GM12878 (cell line): Measurements from ENCODE around the gene ARL5C. TPM values are rescaled to one million over a fixed set of nuclear protein-coding genes. Genes with fewer than 3 reads are reported as not detected.

ENCODE experiments used
- ATAC-seq: fragments of 200-7000 bp; cut with Tn5 transposase; 3 replicates; pipeline ENCODE4 v1.9.1; 2020; ENCODE audit warnings: mild to moderate bottlenecking, moderate library complexity
- BruUV-seq: library from RNA; stranded (reverse); fragments of 400-500 nt; replicated peaks from 2 replicates; lab custom pipeline; 2021; lab: Mats Ljungman, UMichigan
- CTCF ChIA-PET: fragments of 300-600 bp; sonication (Branson Sonifier 250); formaldehyde crosslinking; extraction: SDS; loops from one replicate; lab custom pipeline; 2021; ENCODE audit warnings: inconsistent platforms; lab: Yijun Ruan, JAX
- POLR2A ChIA-PET: fragments of 350-600 bp; formaldehyde crosslinking; extraction: SDS; loops from one replicate; lab custom pipeline; 2021; ENCODE audit warnings: inconsistent platforms; lab: Charles Lee
- RAD21 ChIA-PET: fragments of 300-600 bp; sonication (Branson Sonifier 250); formaldehyde crosslinking; loops from one replicate; lab custom pipeline; 2023; ENCODE audit warnings: antibody characterized with exemption; ENCODE audit not compliant: unreplicated experiment; lab: Charles Lee
- SMC1A ChIA-PET: fragments of 300-600 bp; sonication (Branson Sonifier 250); formaldehyde crosslinking; loops from one replicate; lab custom pipeline; 2023; ENCODE audit not compliant: unreplicated experiment, uncharacterized antibody; lab: Charles Lee
- DNase-seq: peaks from one replicate; pipeline ENCODE4 v3.0.0-alpha.2; 2011; ENCODE audit warnings: low read depth, low spot score
- FAIRE-seq: peaks from 3 replicates; lab custom pipeline; 2011; peaks lifted over from hg19 to GRCh38; lab: Jason Lieb, UNC
- H2AFZ ChIP-seq: 2 replicates; pipeline ENCODE4 v1.6.0; 2011; ENCODE audit warnings: low read depth, low read length, control low read depth; ENCODE audit not compliant: control insufficient read depth
- H3K27ac ChIP-seq: 2 replicates; pipeline ENCODE4 v1.5.1; 2011; ENCODE audit warnings: control low read depth; ENCODE audit not compliant: control insufficient read depth, insufficient read depth
- H3K27me3 ChIP-seq, 2 experiments: replicated peaks in 1 of 2; 2 replicates each; pipeline versions ENCODE4 v1.6.0 to v1.6.1; 2011; ENCODE audit warnings: low read length in 1 of 2; ENCODE audit not compliant: control insufficient read depth in 2 of 2, insufficient read depth in 2 of 2
- H3K36me3 ChIP-seq, 2 experiments: 2 replicates each; pipeline ENCODE4 v1.5.1; 2011; ENCODE audit warnings: low read length in 1 of 2; ENCODE audit not compliant: control insufficient read depth in 2 of 2, insufficient read depth in 2 of 2
- H3K4me1 ChIP-seq: 2 replicates; pipeline ENCODE4 v1.6.1; 2011; ENCODE audit warnings: mild to moderate bottlenecking, low read length, moderate library complexity, mixed read lengths; ENCODE audit not compliant: control insufficient read depth, insufficient read depth
- H3K4me2 ChIP-seq: 2 replicates; pipeline ENCODE4 v1.6.0; 2011; ENCODE audit warnings: control low read depth; ENCODE audit not compliant: control insufficient read depth, insufficient read depth
- H3K4me3 ChIP-seq: fragments of 200-600 bp; sonication (generic); 2 replicates; pipeline ENCODE4 v1.5.1; 2016
- H3K79me2 ChIP-seq: 2 replicates; pipeline ENCODE4 v1.6.0; 2011; ENCODE audit warnings: low read length; ENCODE audit not compliant: control insufficient read depth, insufficient read depth
- H3K9ac ChIP-seq: 2 replicates; pipeline ENCODE4 v1.8.0; 2011; ENCODE audit warnings: low read length, control low read depth, mixed read lengths; ENCODE audit not compliant: control insufficient read depth, insufficient read depth
- H3K9me3 ChIP-seq: replicated peaks from 3 replicates; pipeline ENCODE4 v1.5.1; 2011; ENCODE audit warnings: mild to moderate bottlenecking, low read length; ENCODE audit not compliant: control insufficient read depth, insufficient read depth
- H4K20me1 ChIP-seq: 2 replicates; pipeline ENCODE4 v1.6.0; 2011; ENCODE audit not compliant: control insufficient read depth, insufficient read depth
- BRCA1 ChIP-seq: IDR thresholded peaks from 2 replicates; pipeline ENCODE4 v1.6.1; 2011; ENCODE audit warnings: low read depth, low read length, improper control_type of control experiment
- CBFB ChIP-seq: IDR thresholded peaks from 2 replicates; pipeline ENCODE4 v1.6.1; 2016; ENCODE audit warnings: antibody characterized with exemption, low read depth
- CBX3 ChIP-seq: fragments of 200-600 bp; sonication (generic); IDR thresholded peaks from 2 replicates; pipeline ENCODE4 v1.6.1; 2016; ENCODE audit warnings: low read depth, borderline replicate concordance
- FOS ChIP-seq: IDR thresholded peaks from 3 replicates; pipeline ENCODE4 v1.6.1; 2011; ENCODE audit warnings: borderline replicate concordance; ENCODE audit not compliant: insufficient read length; ENCODE audit errors: extremely low read depth
- FOXM1 ChIP-seq: IDR thresholded peaks from 2 replicates; pipeline ENCODE4 v1.6.1; 2012; ENCODE audit warnings: low read depth, mild to moderate bottlenecking, inconsistent platforms, low read length, moderate library complexity
- GABPA ChIP-seq: IDR thresholded peaks from 2 replicates; pipeline ENCODE4 v1.6.1; 2014; ENCODE audit warnings: antibody characterized with exemption, low read depth, mild to moderate bottlenecking, inconsistent platforms
- HCFC1 ChIP-seq: fragments of 150-350 bp; IDR thresholded peaks from 2 replicates; pipeline ENCODE4 v1.6.1; 2014; ENCODE audit warnings: low read length
- HDAC6 ChIP-seq: fragments of 200-600 bp; sonication (generic); IDR thresholded peaks from one replicate; pipeline ENCODE4 v1.8.0; 2017; ENCODE audit warnings: antibody characterized with exemption; ENCODE audit not compliant: unreplicated experiment
- JUNB ChIP-seq: IDR thresholded peaks from 2 replicates; pipeline ENCODE4 v1.6.1; 2016; ENCODE audit warnings: antibody characterized with exemption, mild to moderate bottlenecking
- JUND ChIP-seq: IDR thresholded peaks from 2 replicates; pipeline ENCODE4 v1.6.1; 2012; ENCODE audit warnings: low read depth, mild to moderate bottlenecking, low read length, improper control_type of control experiment, moderate library complexity
- LARP7 ChIP-seq: fragments of 450-650 bp; IDR thresholded peaks from 2 replicates; pipeline ENCODE4 v1.6.1; 2017; ENCODE audit warnings: mild to moderate bottlenecking
- NFIC ChIP-seq: IDR thresholded peaks from 2 replicates; pipeline ENCODE4 v1.6.1; 2012; ENCODE audit warnings: low read depth, mild to moderate bottlenecking, inconsistent platforms, low read length, moderate library complexity
- SMAD5 ChIP-seq: IDR thresholded peaks from 2 replicates; pipeline ENCODE4 v1.6.1; 2016; ENCODE audit warnings: antibody characterized with exemption, low read depth
- SPI1 ChIP-seq: IDR thresholded peaks from 2 replicates; pipeline ENCODE4 v1.6.1; 2011; ENCODE audit warnings: low read depth, mild to moderate bottlenecking, low read length, moderate library complexity, borderline replicate concordance; ENCODE audit not compliant: insufficient read depth
- TBL1XR1 ChIP-seq: IDR thresholded peaks from 2 replicates; pipeline ENCODE4 v1.6.1; 2012; ENCODE audit warnings: low read depth, low read length, improper control_type of control experiment
- WGBS: methylation state at CpG from one replicate; pipeline ENCODE4 v1.1.6; 2016; ENCODE audit warnings: low lambda C conversion rate; ENCODE audit not compliant: insufficient replicate concordance, insufficient coverage; ENCODE audit errors: missing lambda C conversion rate; 5-methylcytosine and 5-hydroxymethylcytosine counted together
- in situ Hi-C: fragments of 300-500 bp; cut with MboI; formaldehyde crosslinking; loops from 9 replicates; pipeline ENCODE4 v1.14.3; 2018; ENCODE audit warnings: mixed read lengths
- intact Hi-C: fragments of 100-400 bp; cut with micrococcal nuclease; formaldehyde crosslinking; loops from one replicate; pipeline ENCODE4 v1.14.2; 2022; ENCODE audit not compliant: unreplicated experiment
- polyA plus RNA-seq, 11 experiments: library from polyadenylated mRNA; depleted of rRNA in 4 of 11; unstranded in 6 of 11; stranded (reverse) in 5 of 11; fragments of >200 nt; fragmentation: Nextera tagmentation in 4 of 11; fragmentation: Illumina TruSeq in 1 of 11; extraction: Ambion mirVana in 4 of 11; extraction: Trizol in 1 of 11; gene quantifications; 1 replicate in 1 of 11; 2 replicates in 10 of 11; pipeline versions ENCODE4 v1.2.1 to v1.2.3, GENCODE V29; 2011 to 2016; ENCODE audit warnings: inconsistent platforms in 2 of 11, missing spikeins in 2 of 11, low read depth in 1 of 11
- total RNA-seq, 4 experiments: library from RNA; depleted of rRNA in 3 of 4; stranded (reverse); fragments of >200 nt in 3 of 4; fragmentation: Illumina TruSeq in 1 of 4; extraction: Trizol in 1 of 4; gene quantifications; 2 replicates each; pipeline versions ENCODE4 v1.2.1 to v1.2.3, GENCODE V29; 2013 to 2021
- TF ChIP-seq, protein P1 (sequence below): IDR thresholded peaks from 2 replicates; pipeline ENCODE4 v1.6.1; 2012; ENCODE audit warnings: mild to moderate bottlenecking, low read depth, low read length
- TF ChIP-seq, protein P2 (sequence below): fragments of 450-650 bp; formaldehyde crosslinking; IDR thresholded peaks from 2 replicates; pipeline ENCODE4 v1.4.0; 2020; ENCODE audit warnings: mild to moderate bottlenecking, moderate library complexity

Gene ARL5C
- total and polyA plus RNA-seq, 10 of the 15 experiments (the other 5 are each of a cell fraction or from before 2014, with no cell fraction given), result not detected

DNA sequence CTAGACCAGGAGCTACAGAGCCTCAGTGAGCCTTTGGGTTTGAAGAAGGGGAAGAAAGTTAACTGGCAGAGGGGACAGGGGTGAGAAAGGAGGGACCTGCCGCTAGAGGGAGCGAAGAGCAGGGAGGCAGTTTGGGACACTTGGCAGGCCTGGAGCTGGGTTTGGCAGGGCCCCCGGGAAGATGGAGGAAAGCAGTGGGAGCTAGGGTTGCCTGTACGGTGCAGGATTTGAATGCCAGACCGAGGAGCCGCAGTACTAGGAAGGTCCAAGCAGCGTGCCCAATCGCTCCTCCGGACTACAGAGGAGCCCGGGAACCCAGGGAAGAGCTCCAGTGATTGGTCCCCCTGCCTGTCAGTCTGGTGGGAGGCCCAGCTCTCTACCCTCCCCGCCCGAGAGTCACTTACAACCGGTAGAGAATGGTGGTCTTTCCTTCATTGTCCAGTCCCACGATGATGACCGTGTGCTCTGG is 1.3 kb downstream of the ARL5C start:
- SMC1A ChIA-PET, result interaction anchor here (0.7 to 7.6 kb wide), 14 partner anchors 9 to 293 kb away, joined by 3 to 47 read pairs (median 3); partner anchors contain the start of gene PLXDC1
- peaks cover 9% of the 10 kb centered on the region for H3K4me1 ChIP-seq
- H3K4me3 ChIP-seq, result peak overlapping the region; percentile 71
- no peaks in the 10 kb centered on the region for H3K79me2 ChIP-seq
- peak overlapping the region; percentile 99 for H2AFZ ChIP-seq
- H3K4me2 ChIP-seq, result peak overlapping the region; percentile 100
- intact Hi-C loops, result no loop called here
- WGBS, result 9% methylated on average over 15 of the region's 15 CpGs
- ATAC-seq (peak; percentile 98), FAIRE-seq (peak; percentile 81), DNase-seq (peak; percentile 53)
- POLR2A ChIA-PET, result interaction anchor here (0.5 to 1.3 kb wide), 7 partner anchors 9 to 312 kb away, joined by 3 to 10 read pairs (median 4); no protein-coding TSS in a partner anchor
- H3K9me3 ChIP-seq, result no peaks in the 10 kb centered on the region
- RAD21 ChIA-PET, result interaction anchor here (0.7 to 4.0 kb wide), 15 partner anchors 8 to 182 kb away, joined by 3 to 40 read pairs (median 6); partner anchors contain the start of genes PLXDC1 and RPL19
- H3K27me3 ChIP-seq, result peaks cover 0 to 2% of the 10 kb centered on the region in 2 experiments; a peak in 2 of 4 replicates
- no peaks in the 10 kb centered on the region for H4K20me1 ChIP-seq
- H3K9ac ChIP-seq, result peak overlapping the region; percentile 70
- in situ Hi-C loops, result no loop called here
- H3K27ac ChIP-seq, result no peak overlapping the region
- CTCF ChIA-PET, result interaction anchor here (0.6 to 5.0 kb wide), 54 partner anchors 10 to 607 kb away, joined by 3 to 128 read pairs (median 5); partner anchors contain the start of genes CACNB1, LASP1, PLXDC1 and RPL19
- no TSS peak for BruUV-seq
- no peaks in the 10 kb centered on the region for H3K36me3 ChIP-seq
- TF ChIP-seq SPI1 (no peak), HDAC6 (no peak), LARP7 (no peak), FOS (peak; percentile 34), CBFB (no peak), BRCA1 (no peak), GABPA (no peak), JUNB (no peak), FOXM1 (no peak), CBX3 (no peak), TBL1XR1 (no peak), SMAD5 (no peak), HCFC1 (no peak), NFIC (no peak), JUND (no peak)
- TF ChIP-seq, protein P1, sequence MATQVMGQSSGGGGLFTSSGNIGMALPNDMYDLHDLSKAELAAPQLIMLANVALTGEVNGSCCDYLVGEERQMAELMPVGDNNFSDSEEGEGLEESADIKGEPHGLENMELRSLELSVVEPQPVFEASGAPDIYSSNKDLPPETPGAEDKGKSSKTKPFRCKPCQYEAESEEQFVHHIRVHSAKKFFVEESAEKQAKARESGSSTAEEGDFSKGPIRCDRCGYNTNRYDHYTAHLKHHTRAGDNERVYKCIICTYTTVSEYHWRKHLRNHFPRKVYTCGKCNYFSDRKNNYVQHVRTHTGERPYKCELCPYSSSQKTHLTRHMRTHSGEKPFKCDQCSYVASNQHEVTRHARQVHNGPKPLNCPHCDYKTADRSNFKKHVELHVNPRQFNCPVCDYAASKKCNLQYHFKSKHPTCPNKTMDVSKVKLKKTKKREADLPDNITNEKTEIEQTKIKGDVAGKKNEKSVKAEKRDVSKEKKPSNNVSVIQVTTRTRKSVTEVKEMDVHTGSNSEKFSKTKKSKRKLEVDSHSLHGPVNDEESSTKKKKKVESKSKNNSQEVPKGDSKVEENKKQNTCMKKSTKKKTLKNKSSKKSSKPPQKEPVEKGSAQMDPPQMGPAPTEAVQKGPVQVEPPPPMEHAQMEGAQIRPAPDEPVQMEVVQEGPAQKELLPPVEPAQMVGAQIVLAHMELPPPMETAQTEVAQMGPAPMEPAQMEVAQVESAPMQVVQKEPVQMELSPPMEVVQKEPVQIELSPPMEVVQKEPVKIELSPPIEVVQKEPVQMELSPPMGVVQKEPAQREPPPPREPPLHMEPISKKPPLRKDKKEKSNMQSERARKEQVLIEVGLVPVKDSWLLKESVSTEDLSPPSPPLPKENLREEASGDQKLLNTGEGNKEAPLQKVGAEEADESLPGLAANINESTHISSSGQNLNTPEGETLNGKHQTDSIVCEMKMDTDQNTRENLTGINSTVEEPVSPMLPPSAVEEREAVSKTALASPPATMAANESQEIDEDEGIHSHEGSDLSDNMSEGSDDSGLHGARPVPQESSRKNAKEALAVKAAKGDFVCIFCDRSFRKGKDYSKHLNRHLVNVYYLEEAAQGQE, result no peak
- TF ChIP-seq, protein P2, sequence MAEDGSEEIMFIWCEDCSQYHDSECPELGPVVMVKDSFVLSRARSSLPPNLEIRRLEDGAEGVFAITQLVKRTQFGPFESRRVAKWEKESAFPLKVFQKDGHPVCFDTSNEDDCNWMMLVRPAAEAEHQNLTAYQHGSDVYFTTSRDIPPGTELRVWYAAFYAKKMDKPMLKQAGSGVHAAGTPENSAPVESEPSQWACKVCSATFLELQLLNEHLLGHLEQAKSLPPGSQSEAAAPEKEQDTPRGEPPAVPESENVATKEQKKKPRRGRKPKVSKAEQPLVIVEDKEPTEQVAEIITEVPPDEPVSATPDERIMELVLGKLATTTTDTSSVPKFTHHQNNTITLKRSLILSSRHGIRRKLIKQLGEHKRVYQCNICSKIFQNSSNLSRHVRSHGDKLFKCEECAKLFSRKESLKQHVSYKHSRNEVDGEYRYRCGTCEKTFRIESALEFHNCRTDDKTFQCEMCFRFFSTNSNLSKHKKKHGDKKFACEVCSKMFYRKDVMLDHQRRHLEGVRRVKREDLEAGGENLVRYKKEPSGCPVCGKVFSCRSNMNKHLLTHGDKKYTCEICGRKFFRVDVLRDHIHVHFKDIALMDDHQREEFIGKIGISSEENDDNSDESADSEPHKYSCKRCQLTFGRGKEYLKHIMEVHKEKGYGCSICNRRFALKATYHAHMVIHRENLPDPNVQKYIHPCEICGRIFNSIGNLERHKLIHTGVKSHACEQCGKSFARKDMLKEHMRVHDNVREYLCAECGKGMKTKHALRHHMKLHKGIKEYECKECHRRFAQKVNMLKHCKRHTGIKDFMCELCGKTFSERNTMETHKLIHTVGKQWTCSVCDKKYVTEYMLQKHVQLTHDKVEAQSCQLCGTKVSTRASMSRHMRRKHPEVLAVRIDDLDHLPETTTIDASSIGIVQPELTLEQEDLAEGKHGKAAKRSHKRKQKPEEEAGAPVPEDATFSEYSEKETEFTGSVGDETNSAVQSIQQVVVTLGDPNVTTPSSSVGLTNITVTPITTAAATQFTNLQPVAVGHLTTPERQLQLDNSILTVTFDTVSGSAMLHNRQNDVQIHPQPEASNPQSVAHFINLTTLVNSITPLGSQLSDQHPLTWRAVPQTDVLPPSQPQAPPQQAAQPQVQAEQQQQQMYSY (CRISPR knock-in tag), result no peak
